ENCODE results near the gene MELK. TPM values are rescaled to one million over a fixed set of nuclear protein-coding genes. Genes with fewer than 3 reads are reported as not detected.

MELK gene
- total and polyA plus RNA-seq, 10 of the 15 experiments (the other 5 are each of a cell fraction or from before 2014, with no cell fraction given): 38.7 to 80.3 (median 51.6) TPM

DNA sequence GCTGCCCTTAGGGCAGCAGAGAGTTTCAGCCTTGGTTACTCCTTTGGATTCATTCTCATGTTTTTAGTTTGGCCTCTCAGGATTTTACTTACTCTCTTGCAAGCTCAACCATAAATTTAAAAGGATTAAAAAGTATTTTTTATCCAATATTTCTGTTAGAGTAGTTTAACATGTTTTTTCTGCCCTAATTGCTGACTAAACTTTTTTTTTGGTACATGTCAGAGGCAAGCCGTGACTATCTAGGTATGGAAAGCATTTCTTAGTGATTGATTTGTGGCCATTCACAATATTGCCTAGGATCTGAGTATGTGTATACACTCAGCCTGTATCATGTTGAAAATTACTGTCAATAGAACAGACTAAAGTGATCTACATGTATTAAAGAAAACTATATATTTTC, 92.1 kb downstream of the MELK start:
- ATAC-seq (no peak), FAIRE-seq (no peak), DNase-seq (ENCODE audit: low read depth, low spot score) (no peak)
- intact Hi-C loops (cut with micrococcal nuclease; ENCODE audit: unreplicated experiment) (no loop called here), in situ Hi-C loops (cut with MboI) (no loop called here)
- Histone ChIP-seq H3K36me3 (ENCODE audit: control insufficient read depth in 2 of 2, insufficient read depth in 2 of 2, low read length in 1 of 2) (peaks cover 5 to 8% of the 10 kb centered on the region in 2 experiments; a peak in 3 of 4 replicates), H4K20me1 (ENCODE audit: control insufficient read depth, insufficient read depth) (no peaks in the 10 kb centered on the region), H3K4me1 (ENCODE audit: control insufficient read depth, insufficient read depth, low read length) (peaks cover 10% of the 10 kb centered on the region), H3K79me2 (ENCODE audit: control insufficient read depth, insufficient read depth, low read length) (no peaks in the 10 kb centered on the region), H3K27me3 (replicated peaks in 1 of 2; ENCODE audit: control insufficient read depth in 2 of 2, insufficient read depth in 2 of 2, low read length in 1 of 2) (no peaks in the 10 kb centered on the region), H3K9ac (ENCODE audit: control insufficient read depth, insufficient read depth, low read length) (no peak overlapping the region), H3K27ac (ENCODE audit: control insufficient read depth, insufficient read depth) (no peak overlapping the region; the same call in 1 of the 2 replicates), H3K4me2 (ENCODE audit: control insufficient read depth, insufficient read depth) (no peak overlapping the region), H3K9me3 (replicated peaks; ENCODE audit: control insufficient read depth, insufficient read depth, low read length) (no peaks in the 10 kb centered on the region), H2AFZ (ENCODE audit: control insufficient read depth, low read depth, low read length) (no peak overlapping the region), H3K4me3 (no peak overlapping the region)
- CTCF ChIA-PET: no interaction called here
- no peak for TF ChIP-seq POLR2AphosphoS2 (IDR thresholded peaks at IDR 0.05; ENCODE audit: low read depth, low read length)
- TF ChIP-seq NFXL1 (IDR thresholded peaks at IDR 0.05; ENCODE audit: borderline replicate concordance): no peak
- POLR2A ChIA-PET: no interaction called here
- no TSS peak for BruUV-seq (replicated peaks)
- RAD21 ChIA-PET (ENCODE audit: unreplicated experiment): no interaction called here
- 85% methylated on average over 1 of the region's 1 CpG for WGBS (ENCODE audit: insufficient coverage, insufficient replicate concordance, low lambda C conversion rate, missing lambda C conversion rate)
- SMC1A ChIA-PET (ENCODE audit: uncharacterized antibody, unreplicated experiment): no interaction called here

DNA sequence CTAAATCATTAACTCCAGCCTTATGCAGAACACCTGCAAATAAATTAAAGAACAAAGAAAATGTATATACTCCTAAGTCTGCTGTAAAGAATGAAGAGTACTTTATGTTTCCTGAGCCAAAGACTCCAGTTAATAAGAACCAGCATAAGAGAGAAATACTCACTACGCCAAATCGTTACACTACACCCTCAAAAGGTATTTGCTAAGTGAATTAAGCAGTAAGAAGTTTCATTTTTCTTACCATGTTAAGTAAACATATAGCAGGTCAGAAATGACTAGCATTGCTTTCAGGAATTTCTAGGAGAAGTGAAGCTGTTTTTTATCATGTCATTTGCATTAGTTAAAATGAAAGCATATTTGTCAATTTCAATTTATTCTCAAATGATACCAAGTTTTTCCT, 92.7 kb downstream of the MELK start:
- Histone ChIP-seq H3K27ac (ENCODE audit: control insufficient read depth, insufficient read depth) (peak overlapping the region; percentile 50; the same call in 1 of the 2 replicates), H3K27me3 (replicated peaks in 1 of 2; ENCODE audit: control insufficient read depth in 2 of 2, insufficient read depth in 2 of 2, low read length in 1 of 2) (no peaks in the 10 kb centered on the region), H3K4me2 (ENCODE audit: control insufficient read depth, insufficient read depth) (peak overlapping the region; percentile 56; the same call in 1 of the 2 replicates), H3K4me1 (ENCODE audit: control insufficient read depth, insufficient read depth, low read length) (peaks cover 10% of the 10 kb centered on the region), H3K9ac (ENCODE audit: control insufficient read depth, insufficient read depth, low read length) (no peak overlapping the region), H3K79me2 (ENCODE audit: control insufficient read depth, insufficient read depth, low read length) (no peaks in the 10 kb centered on the region), H3K36me3 (ENCODE audit: control insufficient read depth in 2 of 2, insufficient read depth in 2 of 2, low read length in 1 of 2) (peaks cover 5 to 8% of the 10 kb centered on the region in 2 experiments; a peak in 3 of 4 replicates), H2AFZ (ENCODE audit: control insufficient read depth, low read depth, low read length) (no peak overlapping the region), H4K20me1 (ENCODE audit: control insufficient read depth, insufficient read depth) (no peaks in the 10 kb centered on the region), H3K9me3 (replicated peaks; ENCODE audit: control insufficient read depth, insufficient read depth, low read length) (no peaks in the 10 kb centered on the region), H3K4me3 (no peak overlapping the region)
- ATAC-seq (no peak), FAIRE-seq (no peak), DNase-seq (ENCODE audit: low read depth, low spot score) (no peak)
- intact Hi-C loops (cut with micrococcal nuclease; ENCODE audit: unreplicated experiment) (no loop called here), in situ Hi-C loops (cut with MboI) (no loop called here)
- 2% methylated on average over 2 of the region's 2 CpGs for WGBS (ENCODE audit: insufficient coverage, insufficient replicate concordance, low lambda C conversion rate, missing lambda C conversion rate)
- ChIA-PET SMC1A (ENCODE audit: uncharacterized antibody, unreplicated experiment) (no interaction called here), POLR2A (interaction anchor here (0.8 kb wide), 1 partner anchor 15 kb away, joined by 3 read pairs; no protein-coding TSS in a partner anchor), RAD21 (ENCODE audit: unreplicated experiment) (no interaction called here), CTCF (interaction anchor here (0.6 kb wide), 1 partner anchor 31 kb away, joined by 3 read pairs; no protein-coding TSS in a partner anchor)
- TF ChIP-seq NFYA (IDR thresholded peaks at IDR 0.05; ENCODE audit: borderline replicate concordance, low read depth, low read length) (no peak), MEF2A (IDR thresholded peaks at IDR 0.05; ENCODE audit: insufficient read depth, low read depth, low read length) (no peak), KDM1A (IDR thresholded peaks at IDR 0.05; ENCODE audit: borderline replicate concordance) (no peak), HCFC1 (IDR thresholded peaks at IDR 0.05; ENCODE audit: low read length) (no peak)
- TF ChIP-seq, protein P1, sequence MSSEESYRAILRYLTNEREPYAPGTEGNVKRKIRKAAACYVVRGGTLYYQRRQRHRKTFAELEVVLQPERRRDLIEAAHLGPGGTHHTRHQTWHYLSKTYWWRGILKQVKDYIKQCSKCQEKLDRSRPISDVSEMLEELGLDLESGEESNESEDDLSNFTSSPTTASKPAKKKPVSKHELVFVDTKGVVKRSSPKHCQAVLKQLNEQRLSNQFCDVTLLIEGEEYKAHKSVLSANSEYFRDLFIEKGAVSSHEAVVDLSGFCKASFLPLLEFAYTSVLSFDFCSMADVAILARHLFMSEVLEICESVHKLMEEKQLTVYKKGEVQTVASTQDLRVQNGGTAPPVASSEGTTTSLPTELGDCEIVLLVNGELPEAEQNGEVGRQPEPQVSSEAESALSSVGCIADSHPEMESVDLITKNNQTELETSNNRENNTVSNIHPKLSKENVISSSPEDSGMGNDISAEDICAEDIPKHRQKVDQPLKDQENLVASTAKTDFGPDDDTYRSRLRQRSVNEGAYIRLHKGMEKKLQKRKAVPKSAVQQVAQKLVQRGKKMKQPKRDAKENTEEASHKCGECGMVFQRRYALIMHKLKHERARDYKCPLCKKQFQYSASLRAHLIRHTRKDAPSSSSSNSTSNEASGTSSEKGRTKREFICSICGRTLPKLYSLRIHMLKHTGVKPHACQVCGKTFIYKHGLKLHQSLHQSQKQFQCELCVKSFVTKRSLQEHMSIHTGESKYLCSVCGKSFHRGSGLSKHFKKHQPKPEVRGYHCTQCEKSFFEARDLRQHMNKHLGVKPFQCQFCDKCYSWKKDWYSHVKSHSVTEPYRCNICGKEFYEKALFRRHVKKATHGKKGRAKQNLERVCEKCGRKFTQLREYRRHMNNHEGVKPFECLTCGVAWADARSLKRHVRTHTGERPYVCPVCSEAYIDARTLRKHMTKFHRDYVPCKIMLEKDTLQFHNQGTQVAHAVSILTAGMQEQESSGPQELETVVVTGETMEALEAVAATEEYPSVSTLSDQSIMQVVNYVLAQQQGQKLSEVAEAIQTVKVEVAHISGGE (CRISPR knock-in tag; IDR thresholded peaks at IDR 0.05): no peak
- no TSS peak for BruUV-seq (replicated peaks)

Data from GM12878 (cell line).